Measurements from ENCODE around the gene NEURL3.

DNA sequence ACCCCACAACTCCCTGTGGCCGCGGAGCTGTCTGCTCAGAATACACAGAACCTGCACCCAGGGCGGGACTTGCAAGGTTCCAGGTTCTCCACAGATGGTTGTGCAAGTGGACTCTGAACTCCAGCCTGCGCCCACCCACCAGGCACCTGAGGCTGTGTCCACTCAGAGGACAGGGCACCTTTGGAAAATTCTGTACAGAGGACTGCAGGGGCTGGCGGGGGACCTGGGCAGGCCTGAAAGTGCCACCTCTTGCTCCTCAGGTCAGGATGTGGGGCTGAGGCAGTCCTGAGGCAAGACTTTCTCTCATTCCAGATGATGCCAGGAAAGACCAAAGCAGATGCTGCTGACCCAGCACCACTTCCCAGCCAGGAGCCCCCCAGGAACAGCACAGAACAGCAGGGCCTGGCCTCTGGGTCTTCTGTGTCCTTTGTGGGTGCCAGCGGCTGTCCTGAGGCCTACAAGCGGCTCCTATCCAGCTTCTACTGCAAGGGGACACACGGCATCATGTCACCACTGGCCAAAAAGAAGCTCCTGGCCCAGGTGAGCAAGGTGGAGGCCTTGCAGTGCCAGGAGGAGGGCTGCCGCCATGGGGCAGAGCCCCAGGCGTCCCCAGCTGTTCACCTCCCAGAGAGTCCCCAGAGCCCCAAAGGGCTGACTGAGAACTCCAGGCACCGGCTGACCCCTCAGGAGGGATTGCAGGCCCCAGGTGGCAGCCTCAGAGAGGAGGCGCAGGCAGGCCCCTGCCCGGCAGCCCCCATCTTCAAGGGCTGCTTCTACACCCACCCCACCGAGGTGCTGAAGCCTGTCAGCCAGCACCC, 45.8 kb upstream of the NEURL3 start:
- no peak for TF ChIP-seq POLR2A (IDR thresholded peaks at IDR 0.05)
- TF ChIP-seq, protein P1, sequence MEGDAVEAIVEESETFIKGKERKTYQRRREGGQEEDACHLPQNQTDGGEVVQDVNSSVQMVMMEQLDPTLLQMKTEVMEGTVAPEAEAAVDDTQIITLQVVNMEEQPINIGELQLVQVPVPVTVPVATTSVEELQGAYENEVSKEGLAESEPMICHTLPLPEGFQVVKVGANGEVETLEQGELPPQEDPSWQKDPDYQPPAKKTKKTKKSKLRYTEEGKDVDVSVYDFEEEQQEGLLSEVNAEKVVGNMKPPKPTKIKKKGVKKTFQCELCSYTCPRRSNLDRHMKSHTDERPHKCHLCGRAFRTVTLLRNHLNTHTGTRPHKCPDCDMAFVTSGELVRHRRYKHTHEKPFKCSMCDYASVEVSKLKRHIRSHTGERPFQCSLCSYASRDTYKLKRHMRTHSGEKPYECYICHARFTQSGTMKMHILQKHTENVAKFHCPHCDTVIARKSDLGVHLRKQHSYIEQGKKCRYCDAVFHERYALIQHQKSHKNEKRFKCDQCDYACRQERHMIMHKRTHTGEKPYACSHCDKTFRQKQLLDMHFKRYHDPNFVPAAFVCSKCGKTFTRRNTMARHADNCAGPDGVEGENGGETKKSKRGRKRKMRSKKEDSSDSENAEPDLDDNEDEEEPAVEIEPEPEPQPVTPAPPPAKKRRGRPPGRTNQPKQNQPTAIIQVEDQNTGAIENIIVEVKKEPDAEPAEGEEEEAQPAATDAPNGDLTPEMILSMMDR (IDR thresholded peaks at IDR 0.05 in 8 of 11, conservative IDR thresholded peaks at IDR 0.05 in 3 of 11) = no peak
